Neural cell (in vitro differentiated cells): ENCODE results near the gene CEP128.

Source experiments
- EZH2 ChIP-seq: fragments of 200-600, 300-800 bp; shearing (Covaris generic), sonication (generic); IDR thresholded peaks from 2 replicates; pipeline ENCODE4 v1.6.1; 2014; ENCODE audit warnings: antibody characterized with exemption, low read length, borderline replicate concordance, mild to moderate bottlenecking; ENCODE audit not compliant: insufficient read depth, poor library complexity, severe bottlenecking
- MXI1 ChIP-seq: fragments of 450-650 bp; conservative IDR thresholded peaks from 2 replicates; pipeline ENCODE4 v1.6.1; 2014; ENCODE audit warnings: antibody characterized with exemption, mild to moderate bottlenecking; ENCODE audit not compliant: poor library complexity, severe bottlenecking
- POLR2AphosphoS5 ChIP-seq: IDR thresholded peaks from 2 replicates; pipeline ENCODE4 v1.6.1; 2012
- TAF1 ChIP-seq: IDR thresholded peaks from 2 replicates; pipeline ENCODE4 v1.6.1; 2012; ENCODE audit warnings: low read depth
- TF ChIP-seq, protein P1 (sequence below): fragments of 450-650 bp; IDR thresholded peaks from 2 replicates; pipeline ENCODE4 v1.5.1; 2014; ENCODE audit warnings: antibody characterized with exemption, mild to moderate bottlenecking, moderate library complexity; ENCODE audit not compliant: poor library complexity, severe bottlenecking

DNA sequence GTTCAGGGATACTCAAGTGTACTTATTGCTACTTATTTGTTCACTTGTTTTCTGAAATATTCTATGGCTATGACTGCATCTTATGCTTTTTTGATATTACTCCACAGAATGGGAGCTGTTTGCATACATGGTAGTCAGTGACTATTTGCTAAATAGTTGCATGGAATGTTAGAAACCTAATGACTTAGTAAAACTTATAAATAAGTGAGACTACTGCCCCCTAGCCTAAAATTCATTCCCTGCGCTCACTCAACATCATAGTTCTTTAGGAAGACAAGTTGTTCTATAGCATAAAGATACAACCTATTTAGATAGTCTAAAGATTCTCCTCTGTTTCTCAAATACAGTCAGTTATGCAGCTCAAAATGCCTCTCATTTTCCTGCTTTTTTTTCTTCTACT is 305.5 kb downstream of the CEP128 start:
- TF ChIP-seq EZH2 (no peak), MXI1 (no peak), POLR2AphosphoS5 (no peak), TAF1 (no peak)
- TF ChIP-seq, protein P1, sequence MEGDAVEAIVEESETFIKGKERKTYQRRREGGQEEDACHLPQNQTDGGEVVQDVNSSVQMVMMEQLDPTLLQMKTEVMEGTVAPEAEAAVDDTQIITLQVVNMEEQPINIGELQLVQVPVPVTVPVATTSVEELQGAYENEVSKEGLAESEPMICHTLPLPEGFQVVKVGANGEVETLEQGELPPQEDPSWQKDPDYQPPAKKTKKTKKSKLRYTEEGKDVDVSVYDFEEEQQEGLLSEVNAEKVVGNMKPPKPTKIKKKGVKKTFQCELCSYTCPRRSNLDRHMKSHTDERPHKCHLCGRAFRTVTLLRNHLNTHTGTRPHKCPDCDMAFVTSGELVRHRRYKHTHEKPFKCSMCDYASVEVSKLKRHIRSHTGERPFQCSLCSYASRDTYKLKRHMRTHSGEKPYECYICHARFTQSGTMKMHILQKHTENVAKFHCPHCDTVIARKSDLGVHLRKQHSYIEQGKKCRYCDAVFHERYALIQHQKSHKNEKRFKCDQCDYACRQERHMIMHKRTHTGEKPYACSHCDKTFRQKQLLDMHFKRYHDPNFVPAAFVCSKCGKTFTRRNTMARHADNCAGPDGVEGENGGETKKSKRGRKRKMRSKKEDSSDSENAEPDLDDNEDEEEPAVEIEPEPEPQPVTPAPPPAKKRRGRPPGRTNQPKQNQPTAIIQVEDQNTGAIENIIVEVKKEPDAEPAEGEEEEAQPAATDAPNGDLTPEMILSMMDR: no peak
